LoVo (cell line): ENCODE measurements around the gene ZNF514.
"Not testable (repeated sequence)": the region's sequence is repeated elsewhere in the genome, so short reads cannot be mapped to it uniquely, and the experiment has no call there.

ENCODE experiments used
- DNase-seq: peaks from one replicate; pipeline ENCODE4 v3.0.0-alpha.2; 2016; ENCODE audit warnings: low spot score

Gene ZNF514

DNA sequence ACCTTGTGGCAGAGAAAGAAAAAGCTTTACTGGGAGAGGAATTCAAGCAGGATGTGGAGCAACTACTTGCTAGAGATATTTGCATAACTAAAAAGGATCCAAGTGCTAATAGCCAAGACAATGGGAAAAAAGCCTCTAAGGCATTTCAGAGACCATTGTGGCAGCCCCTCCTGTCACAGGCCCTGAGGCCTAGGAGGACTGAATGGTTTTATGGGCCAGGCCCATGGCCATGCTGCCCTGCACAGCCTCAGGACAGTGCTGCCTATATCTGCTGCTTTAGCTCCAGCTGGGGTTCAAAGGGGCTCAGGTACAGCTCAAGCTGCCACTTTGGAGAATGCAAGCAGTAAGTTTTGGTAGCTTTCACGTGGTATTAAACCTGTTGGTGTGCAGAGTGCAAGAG is 20.9 kb downstream of the ZNF514 start:
- DNase-seq = no peak

DNA sequence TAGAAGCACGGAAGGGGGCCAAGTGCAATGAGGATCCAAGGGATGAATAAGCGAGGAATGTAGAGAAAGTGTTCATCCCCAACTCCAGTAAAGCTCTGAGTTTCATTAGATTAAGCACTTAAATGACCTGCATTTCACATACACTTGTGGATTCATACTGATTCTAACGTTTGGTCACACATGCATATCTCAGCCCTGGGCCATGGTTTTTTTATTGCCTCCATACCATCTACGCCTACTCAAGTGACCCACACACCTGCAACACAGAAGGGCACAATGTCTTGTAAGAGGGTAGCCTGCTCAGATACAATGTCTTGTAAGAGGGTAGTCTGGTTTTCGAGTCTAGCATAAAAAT is 37.5 kb downstream of the ZNF514 start:
- DNase-seq = peak; percentile 4

DNA sequence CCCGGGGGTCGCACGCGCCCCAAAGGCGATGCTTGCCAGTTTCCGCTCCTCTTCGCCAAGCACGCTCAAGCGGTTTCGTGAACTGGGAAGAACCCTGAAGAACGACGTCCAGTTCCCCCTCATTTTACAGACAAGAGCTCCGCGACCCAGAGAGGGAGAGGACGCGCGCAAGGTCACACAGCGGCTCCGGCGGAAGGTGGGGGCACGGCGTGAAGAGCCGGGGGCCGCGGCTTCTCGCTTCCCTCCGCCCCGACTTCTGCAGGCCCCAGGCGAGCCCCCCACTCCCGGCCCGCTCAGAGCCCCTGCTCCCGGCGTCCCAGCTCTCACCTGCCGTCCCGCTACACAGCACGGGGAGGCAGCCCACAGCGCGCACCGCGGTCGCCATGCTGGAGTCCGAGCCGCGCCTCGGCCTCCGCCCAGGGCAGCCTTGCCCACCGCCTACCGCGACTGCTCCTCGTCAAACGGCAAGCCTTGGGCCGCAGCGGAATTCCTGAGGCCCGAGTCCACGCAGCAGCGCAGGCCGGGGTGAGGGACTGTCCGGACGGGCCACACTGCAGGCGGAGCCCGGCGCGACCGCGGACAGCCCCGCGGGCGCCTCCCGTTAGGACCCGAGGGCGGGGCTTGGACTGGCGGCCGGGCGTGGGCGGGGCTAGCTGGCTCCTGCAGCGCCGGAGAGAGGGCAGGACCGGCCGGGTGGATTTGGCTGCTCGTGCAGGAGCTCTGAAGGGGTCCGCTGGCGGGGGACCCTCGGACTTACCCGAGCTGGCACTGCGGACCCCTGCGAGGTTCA is 38.0 kb downstream of the ZNF514 start, which contains the start of gene MRPS5:
Gene MRPS5 (minus strand): TSS at position 402 of the 790 bp plus-strand sequence. CDS start 17 bp downstream, at position 385.
- peak; percentile 83 for DNase-seq

DNA sequence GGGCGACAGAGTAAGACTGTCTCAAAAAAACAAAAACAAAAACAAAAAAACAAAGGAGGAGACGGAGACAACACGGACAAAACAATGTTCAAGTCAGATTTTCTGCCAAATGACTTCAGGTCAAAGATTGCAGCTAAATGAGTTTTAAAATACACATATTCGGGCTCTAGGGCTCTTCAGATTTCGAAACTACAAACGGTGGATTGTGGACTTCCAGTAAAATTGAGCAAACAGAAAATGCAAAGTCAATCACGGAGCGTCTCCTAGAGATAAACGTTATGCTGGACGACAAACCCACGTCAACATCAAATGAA is 38.6 kb downstream of the ZNF514 start:
- DNase-seq = no peak

DNA sequence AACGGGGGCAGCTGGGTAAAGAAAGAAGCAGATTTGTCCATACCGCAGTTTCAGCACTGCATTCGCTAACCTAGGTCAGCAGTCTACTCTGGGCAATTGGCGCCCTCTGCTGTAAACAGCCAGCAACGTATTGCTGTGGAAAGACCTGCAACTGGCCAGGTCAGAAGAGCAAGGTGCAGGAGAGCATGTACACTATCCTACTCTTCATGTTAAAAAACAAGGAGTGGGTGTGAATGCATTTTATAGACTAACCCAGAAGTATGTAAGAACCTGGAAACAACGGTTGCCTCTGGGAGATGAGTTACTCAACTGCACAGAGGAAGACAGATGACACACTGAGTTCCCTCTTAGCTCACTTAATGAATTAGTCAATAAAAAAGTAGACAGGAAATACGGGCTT is 44.2 kb downstream of the ZNF514 start:
- peak; percentile 55 for DNase-seq

DNA sequence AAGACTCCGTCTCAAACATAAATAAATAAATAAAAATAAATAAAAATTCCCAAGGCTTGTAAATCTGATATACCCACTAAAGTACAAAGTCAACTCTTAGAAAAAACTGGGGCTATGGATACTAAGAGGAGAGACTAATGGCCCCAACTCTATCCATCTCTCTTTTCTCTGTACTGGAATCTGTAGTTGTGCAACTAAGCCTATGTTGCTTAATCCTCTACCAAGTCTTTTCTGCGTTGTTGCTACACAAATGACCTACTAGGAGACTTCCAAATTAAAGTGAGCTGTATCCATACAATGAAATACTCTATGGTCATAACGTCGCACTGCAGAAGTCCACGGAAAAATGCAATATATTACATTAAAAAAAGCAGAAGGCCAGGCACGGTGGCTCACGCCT is 46.2 kb downstream of the ZNF514 start:
- no peak for DNase-seq

DNA sequence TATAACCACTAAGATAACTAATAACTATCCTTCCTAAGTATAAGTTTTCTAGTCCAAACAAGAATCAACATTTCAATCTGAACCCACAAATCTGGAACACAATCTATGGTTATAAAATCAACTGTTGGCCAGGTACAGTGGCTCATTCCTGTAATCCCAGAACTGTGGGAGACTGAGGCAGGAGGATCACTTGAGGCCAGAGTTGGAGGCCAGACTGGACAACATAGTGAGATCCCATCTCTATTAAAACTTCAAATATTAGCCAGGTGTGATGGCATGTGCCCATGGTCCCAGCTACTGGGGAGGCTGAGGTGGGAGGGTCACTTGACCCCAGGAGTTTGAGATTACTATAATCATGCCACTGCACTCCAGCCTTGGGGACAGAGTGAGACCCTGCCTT is 49.3 kb downstream of the ZNF514 start:
- no peak for DNase-seq

DNA sequence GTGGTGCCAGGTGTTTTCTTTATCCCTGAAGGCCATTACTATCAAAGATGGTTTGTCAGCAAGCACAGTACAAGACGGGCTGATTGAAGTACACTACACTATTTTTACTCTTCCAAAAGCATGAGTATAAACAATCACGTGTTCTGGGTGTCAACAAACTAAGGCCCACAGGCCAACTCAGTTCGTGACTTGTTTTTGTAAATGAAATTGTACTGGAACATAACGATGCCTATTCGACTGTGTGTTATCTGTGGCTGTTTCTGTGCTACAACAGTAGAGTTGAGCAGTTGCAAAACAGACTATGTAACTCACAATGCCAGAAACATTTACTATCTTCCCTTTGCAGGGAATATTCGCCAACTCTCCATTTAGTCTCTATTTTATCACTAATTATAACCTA is 50.4 kb downstream of the ZNF514 start:
- DNase-seq = no peak

DNA sequence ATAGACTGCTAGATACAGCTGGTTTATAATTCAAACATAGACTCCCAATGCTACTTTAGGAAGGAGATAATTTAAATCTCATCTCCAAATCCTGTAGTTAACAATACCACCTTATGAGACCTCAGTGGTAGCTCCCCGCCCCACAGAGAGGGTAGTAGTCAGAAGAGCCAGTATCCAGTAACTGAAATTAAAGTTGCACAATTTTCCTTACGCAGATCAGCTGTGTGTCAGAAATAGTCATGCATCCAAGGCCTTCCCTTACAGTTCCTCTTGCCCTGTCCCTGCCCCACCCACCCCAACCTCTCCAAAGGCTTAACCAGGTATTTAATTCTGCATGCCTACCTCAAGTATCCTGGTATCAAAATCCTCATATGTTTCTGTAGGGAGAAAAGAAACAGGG is 53.6 kb downstream of the ZNF514 start:
- no peak for DNase-seq

DNA sequence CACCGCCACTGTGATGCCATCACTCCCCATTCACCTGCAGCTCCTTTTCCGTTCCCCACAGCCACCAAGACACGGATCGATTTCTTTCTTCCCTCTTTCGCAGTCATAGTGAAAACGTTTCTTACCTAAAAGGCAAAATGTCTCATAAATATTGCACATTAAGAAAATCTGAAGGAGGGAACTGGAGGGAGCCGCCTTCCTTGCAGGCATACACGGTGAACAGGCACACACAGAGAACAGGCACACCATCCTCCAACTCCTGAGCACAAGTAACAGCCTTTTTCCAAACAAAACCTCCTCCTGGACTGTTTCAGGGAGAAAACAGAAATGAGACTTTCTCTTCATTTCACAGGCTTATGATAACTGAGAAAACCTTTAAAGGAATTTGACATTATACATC is 55.0 kb downstream of the ZNF514 start:
- DNase-seq = no peak

DNA sequence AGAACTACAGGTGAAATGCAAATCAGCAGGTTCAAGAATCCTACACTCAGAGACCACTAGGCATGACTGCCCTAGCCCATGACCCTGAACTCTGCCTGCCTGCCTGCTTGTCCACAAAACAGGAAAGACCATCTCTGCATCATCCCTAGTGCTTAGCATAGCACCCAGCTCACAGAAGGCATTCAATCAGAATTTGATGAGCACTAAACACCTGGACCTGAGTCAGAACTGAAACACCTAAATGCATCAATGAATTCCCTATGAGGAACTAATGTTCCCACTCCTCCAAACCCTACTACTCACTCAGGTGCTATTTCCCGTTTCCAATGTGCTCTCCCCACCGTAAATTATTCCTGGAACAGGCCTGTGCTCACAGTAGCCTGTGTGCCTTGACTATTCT is 59.7 kb downstream of the ZNF514 start:
- no peak for DNase-seq

DNA sequence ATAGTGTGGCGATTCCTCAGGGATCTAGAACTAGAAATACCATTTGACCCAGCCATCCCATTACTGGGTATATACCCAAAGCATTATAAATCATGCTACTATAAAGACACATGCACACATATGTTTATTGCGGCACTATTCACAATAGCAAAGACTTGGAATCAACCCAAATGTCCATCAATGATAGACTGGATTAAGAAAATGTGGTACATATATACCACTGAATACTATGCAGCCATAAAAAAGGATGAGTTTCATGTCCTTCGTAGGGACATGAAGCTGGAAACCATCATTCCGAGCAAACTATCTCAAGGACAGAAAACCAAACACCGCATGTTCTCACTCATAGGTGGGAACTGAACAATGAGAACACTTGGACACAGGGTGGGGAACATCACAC is 61.4 kb downstream of the ZNF514 start:
- DNase-seq = not testable (repeated sequence)
